Cardiac fibroblast (primary cell): ENCODE data around the gene TMEM63A.
A peak's percentile ranks its signal among the peaks of the same experiment; 100 is the strongest.

Source experiments
- DNase-seq, 2 donors: peaks; one replicate each; pipeline versions ENCODE4 v3.0.0 to v3.0.0-alpha.2; 2010; ENCODE audit warnings: low read depth in 2 of 2
- H3K4me3 ChIP-seq, 2 donors: replicated peaks in 1 of 2; 1 replicate in 1 of 2; 2 replicates in 1 of 2; pipeline ENCODE4 v1.5.1; 2011; ENCODE audit warnings: low read depth in 2 of 2, low read length in 2 of 2, mild to moderate bottlenecking in 2 of 2, moderate library complexity in 1 of 2
- TF ChIP-seq, protein P1 (sequence below): IDR thresholded peaks from one replicate; pipeline ENCODE4 v1.5.1; 2011; ENCODE audit warnings: low read depth, mild to moderate bottlenecking, low read length, inconsistent platforms

Gene TMEM63A

GRCh38 chr1:225917101-225917500, 34.9 kb upstream of the TMEM63A start:
- no peak for DNase-seq
- TF ChIP-seq, protein P1, sequence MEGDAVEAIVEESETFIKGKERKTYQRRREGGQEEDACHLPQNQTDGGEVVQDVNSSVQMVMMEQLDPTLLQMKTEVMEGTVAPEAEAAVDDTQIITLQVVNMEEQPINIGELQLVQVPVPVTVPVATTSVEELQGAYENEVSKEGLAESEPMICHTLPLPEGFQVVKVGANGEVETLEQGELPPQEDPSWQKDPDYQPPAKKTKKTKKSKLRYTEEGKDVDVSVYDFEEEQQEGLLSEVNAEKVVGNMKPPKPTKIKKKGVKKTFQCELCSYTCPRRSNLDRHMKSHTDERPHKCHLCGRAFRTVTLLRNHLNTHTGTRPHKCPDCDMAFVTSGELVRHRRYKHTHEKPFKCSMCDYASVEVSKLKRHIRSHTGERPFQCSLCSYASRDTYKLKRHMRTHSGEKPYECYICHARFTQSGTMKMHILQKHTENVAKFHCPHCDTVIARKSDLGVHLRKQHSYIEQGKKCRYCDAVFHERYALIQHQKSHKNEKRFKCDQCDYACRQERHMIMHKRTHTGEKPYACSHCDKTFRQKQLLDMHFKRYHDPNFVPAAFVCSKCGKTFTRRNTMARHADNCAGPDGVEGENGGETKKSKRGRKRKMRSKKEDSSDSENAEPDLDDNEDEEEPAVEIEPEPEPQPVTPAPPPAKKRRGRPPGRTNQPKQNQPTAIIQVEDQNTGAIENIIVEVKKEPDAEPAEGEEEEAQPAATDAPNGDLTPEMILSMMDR: no peak
- no peak overlapping the region for H3K4me3 ChIP-seq

DNA sequence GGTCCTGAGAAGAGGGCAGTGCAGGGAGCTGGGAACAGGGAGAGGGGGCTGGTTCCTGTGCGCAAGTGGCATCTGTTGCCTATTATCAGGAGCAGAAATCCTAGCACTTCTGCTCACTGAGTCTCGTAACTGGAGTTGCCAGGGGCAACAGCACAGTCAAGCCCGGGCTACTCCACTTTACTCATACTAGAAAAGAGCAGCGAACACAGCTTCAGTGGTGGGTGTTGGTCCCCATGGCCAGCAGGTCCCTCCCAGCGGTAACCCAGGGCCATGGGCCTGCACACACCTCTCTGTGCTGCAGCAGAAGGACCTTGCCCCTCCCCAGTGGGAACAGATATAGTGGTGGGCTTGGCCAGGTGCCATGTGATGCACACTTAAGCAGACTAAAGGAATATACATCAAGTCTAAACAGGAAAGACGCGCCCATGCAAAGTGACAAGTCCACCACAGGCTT, 33.4 kb upstream of the TMEM63A start:
- no peak for DNase-seq
- TF ChIP-seq, protein P1: no peak
- H3K4me3 ChIP-seq: no peak overlapping the region

DNA sequence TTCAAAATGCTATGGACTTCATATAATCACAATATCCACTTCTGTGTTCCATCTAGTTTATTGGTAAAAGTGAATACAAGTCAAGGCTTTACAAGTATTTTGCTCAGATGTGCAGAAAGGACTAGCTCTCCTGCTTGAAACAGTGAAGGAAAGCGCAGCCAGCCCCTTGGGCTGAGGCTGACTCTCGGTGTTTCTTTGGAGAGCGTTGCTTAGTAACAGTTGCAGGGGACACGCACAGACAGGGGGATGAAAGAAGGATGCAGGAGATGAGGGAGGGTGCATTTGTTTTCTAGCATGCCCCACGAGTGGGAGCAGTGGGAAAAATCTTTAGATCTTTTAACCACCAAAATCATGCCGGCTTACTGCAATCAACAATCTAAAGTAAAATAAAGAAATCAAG, 32.8 kb upstream of the TMEM63A start:
- no peak for DNase-seq
- no peak overlapping the region for H3K4me3 ChIP-seq
- TF ChIP-seq, protein P1: no peak

DNA sequence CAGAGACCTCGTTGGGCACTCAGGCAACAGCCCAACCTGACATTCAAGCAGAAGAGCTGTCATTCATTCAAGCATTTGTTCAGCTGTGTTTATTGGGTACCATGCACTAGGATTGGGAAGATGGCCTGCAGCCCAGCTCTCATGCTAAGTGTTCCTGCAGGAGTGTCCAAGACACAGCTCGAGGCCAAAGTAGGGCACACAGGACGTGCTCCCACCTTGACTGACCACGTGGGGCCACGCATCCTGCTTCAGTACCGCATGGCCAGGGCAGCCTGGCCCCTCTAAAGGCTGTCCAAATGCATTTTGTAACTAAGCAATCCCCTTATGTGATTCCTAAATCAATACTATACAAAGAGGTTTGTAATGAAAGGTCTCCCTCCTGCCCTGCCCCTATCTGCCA, 32.2 kb upstream of the TMEM63A start:
- DNase-seq: no peak
- no peak overlapping the region for H3K4me3 ChIP-seq
- TF ChIP-seq, protein P1: no peak

DNA sequence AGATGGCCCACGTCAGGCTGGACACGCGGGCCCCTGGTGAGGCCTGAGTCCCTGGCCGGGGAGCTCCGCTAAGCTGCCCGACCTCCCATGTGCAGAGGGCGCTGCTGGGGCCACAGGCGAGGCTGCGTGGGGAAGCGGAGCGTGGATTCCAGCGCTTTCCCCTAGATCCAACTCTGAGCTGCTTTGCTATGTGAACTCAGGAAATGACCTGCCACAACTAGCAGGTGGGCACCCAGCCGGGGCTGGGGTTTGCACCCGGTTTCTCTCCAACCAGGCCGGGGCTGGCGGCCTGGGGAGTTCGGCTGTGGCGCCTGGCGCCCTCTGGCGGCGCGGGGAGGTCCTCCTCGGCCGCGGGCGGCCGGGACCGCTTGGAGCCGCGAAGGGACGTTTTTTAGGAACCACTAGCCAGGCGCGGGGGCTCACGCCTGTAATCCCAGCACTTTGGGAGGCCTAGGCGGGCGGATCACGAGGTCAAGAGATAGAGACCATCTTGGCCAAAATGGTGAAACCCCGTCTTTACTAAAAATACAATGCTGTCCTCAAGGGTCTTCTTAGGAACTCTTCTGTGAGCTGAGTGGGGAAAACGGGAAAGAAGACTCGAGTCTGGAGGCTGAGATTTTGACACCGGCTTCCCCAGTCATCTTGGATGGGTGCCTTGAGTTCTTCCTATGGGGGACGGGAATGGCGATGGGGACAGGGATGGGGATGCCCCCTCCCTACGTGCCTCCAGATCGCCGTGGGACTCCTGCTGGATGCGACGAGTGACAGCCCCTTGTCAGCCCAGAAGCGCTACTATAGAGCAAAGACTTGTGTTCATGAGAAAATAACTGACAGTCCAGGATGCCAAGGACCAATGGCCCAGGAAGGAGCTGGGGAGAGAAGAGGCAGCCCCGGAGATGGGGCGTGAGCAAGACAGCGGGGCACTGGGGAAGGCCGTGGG, 29.3 kb upstream of the TMEM63A start:
- TF ChIP-seq, protein P1: peak; percentile 58
- DNase-seq: peak; percentile 59 to 66
- H3K4me3 ChIP-seq: no peak overlapping the region

GRCh38 chr1:225909477-225909876, 27.3 kb upstream of the TMEM63A start:
- TF ChIP-seq, protein P1: no peak
- no peak overlapping the region for H3K4me3 ChIP-seq
- no peak for DNase-seq

GRCh38 chr1:225908773-225909172, 26.6 kb upstream of the TMEM63A start:
- H3K4me3 ChIP-seq: no peak overlapping the region
- TF ChIP-seq, protein P1: no peak
- no peak for DNase-seq
